ENCODE results near the gene DHX32. TPM values are rescaled to one million over a fixed set of nuclear protein-coding genes. Genes with fewer than 3 reads are reported as not detected.
A peak's percentile ranks its signal among the peaks of the same experiment; 100 is the strongest.

The DHX32 gene
- polyA plus RNA-seq, 4 donors: 24.0 to 40.6 (median 28.0) TPM

DNA sequence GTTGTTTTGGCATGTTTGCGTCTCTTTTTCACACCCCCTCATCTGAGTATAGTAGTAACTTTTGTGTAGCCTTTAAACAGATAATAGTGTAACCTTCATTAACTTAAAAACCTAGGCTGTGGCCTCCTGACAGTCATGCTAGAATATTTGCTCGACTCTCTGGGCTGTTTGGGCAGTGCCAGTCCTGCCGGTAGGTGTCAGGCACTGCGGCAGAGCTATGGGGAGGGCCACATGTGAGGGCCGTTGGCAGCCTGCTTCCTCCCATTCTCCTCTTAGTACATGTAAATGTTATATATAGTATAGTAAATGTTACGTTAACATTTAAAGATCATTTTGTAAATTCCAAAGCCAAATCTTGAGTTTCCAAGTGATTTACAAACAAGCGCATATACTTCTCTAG, 31.6 kb downstream of the DHX32 start:
- H3K27ac ChIP-seq (ENCODE audit: low read depth in 1 of 3, low read length in 2 of 3): no peak overlapping the region
- H3K4me3 ChIP-seq (ENCODE audit: low read depth in 1 of 3, low read length in 3 of 3): no peak overlapping the region
- peaks cover 7 to 34% (median 17%) of the 10 kb centered on the region in 3 donors for H3K36me3 ChIP-seq (ENCODE audit: control insufficient read depth in 3 of 3, insufficient read depth in 2 of 3, low read depth in 1 of 3, low read length in 3 of 3)
- H3K4me1 ChIP-seq (ENCODE audit: control insufficient read depth in 3 of 3, insufficient read depth in 2 of 3, low read depth in 1 of 3, low read length in 2 of 3): no peaks in the 10 kb centered on the region
- WGBS, 3 donors: 85 to 94% (median 89%) methylated on average over 7 of the region's 7 CpGs
- DNase-seq: no peak
- no peaks in the 10 kb centered on the region for H3K27me3 ChIP-seq (ENCODE audit: control insufficient read depth in 3 of 3, insufficient read depth in 3 of 3, low read length in 3 of 3)
- no peak for FAIRE-seq
- no peaks in the 10 kb centered on the region for H3K9me3 ChIP-seq (ENCODE audit: control insufficient read depth in 2 of 2, insufficient read depth in 1 of 2, low read depth in 1 of 2, low read length in 1 of 2)

DNA sequence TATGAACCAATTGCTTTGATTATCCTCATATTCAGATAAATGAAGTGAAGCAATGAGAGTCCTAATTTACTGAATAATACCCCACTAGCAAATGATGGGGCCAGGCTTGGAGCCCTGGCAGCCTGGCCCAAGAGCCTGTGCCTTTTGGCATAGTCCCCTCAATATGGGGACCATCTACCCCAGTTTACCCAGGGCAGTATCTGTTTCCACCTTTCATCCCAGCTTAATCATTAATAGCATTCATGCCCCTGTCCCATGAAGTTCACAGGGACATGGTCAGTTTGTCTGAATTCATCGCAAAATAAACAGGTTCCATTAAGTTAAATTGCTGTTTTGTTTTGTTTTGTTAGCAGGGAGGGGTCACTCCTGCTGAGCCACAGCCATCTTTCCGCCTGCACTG, 32.2 kb downstream of the DHX32 start:
- peaks cover 7 to 34% (median 17%) of the 10 kb centered on the region in 3 donors for H3K36me3 ChIP-seq (ENCODE audit: control insufficient read depth in 3 of 3, insufficient read depth in 2 of 3, low read depth in 1 of 3, low read length in 3 of 3)
- WGBS, 3 donors: 86 to 98% (median 95%) methylated on average over 2 of the region's 2 CpGs

DNA sequence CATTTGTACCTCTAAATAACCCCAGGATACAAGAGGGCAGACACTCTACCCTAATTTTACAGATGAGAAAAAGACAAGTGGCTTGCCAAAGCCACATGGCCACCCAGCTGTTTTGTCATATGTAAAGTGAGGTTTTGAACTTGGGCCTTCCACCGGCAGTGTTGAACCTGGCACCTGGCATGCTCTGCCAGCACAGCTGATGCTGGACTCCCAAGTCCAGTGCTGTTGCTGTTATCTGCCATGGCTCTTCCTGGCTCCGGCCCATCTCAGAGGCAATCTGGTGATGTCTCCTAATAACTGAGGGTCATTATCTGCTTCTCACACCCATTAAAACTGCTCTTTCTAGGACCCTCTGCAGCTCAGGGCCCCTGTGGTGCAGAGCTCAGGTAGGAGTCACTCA, 32.7 kb downstream of the DHX32 start:
- no peak for FAIRE-seq

More for the DNA sequence above, 32.2 kb downstream of the DHX32 start:
- Histone ChIP-seq H3K4me1 (ENCODE audit: control insufficient read depth in 3 of 3, insufficient read depth in 2 of 3, low read depth in 1 of 3, low read length in 2 of 3) (no peaks in the 10 kb centered on the region), H3K27me3 (ENCODE audit: control insufficient read depth in 3 of 3, insufficient read depth in 3 of 3, low read length in 3 of 3) (no peaks in the 10 kb centered on the region), H3K4me3 (ENCODE audit: low read depth in 1 of 3, low read length in 3 of 3) (no peak overlapping the region), H3K9me3 (ENCODE audit: control insufficient read depth in 2 of 2, insufficient read depth in 1 of 2, low read depth in 1 of 2, low read length in 1 of 2) (no peaks in the 10 kb centered on the region), H3K27ac (ENCODE audit: low read depth in 1 of 3, low read length in 2 of 3) (no peak overlapping the region)
- DNase-seq (no peak), FAIRE-seq (no peak)

DNA sequence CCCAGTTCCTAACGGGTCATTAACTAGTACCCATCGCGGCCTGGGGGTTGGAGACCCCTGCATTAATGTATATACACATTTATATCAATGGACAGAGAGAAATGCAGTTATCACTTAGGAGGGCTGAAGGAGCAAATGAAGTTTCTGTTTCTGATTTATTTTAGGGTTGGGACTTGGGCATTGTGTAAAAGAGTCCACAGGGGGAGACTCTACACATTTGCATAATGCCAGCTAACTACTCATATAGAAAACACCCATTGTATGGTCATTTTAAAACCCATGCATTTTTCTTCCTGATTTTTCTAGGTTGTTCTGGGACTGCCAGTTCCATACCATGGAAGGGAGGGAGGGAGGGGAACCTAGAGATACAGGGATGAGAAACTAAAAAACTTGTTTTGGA, 34.2 kb downstream of the DHX32 start:
- Histone ChIP-seq H3K36me3 (ENCODE audit: control insufficient read depth in 3 of 3, insufficient read depth in 2 of 3, low read depth in 1 of 3, low read length in 3 of 3) (peaks cover 7 to 35% (median 9%) of the 10 kb centered on the region in 3 donors), H3K27me3 (ENCODE audit: control insufficient read depth in 3 of 3, insufficient read depth in 3 of 3, low read length in 3 of 3) (no peaks in the 10 kb centered on the region), H3K9me3 (ENCODE audit: control insufficient read depth in 2 of 2, insufficient read depth in 1 of 2, low read depth in 1 of 2, low read length in 1 of 2) (no peaks in the 10 kb centered on the region), H3K4me1 (ENCODE audit: control insufficient read depth in 3 of 3, insufficient read depth in 2 of 3, low read depth in 1 of 3, low read length in 2 of 3) (no peaks in the 10 kb centered on the region), H3K27ac (ENCODE audit: low read depth in 1 of 3, low read length in 2 of 3) (no peak overlapping the region), H3K4me3 (ENCODE audit: low read depth in 1 of 3, low read length in 3 of 3) (no peak overlapping the region)
- DNase-seq (no peak), FAIRE-seq (no peak)
- 94 to 98% (median 97%) methylated on average over 3 of the region's 3 CpGs for WGBS, 3 donors

More for the DNA sequence above, 32.7 kb downstream of the DHX32 start:
- Histone ChIP-seq H3K27me3 (ENCODE audit: control insufficient read depth in 3 of 3, insufficient read depth in 3 of 3, low read length in 3 of 3) (no peaks in the 10 kb centered on the region), H3K4me1 (ENCODE audit: control insufficient read depth in 3 of 3, insufficient read depth in 2 of 3, low read depth in 1 of 3, low read length in 2 of 3) (no peaks in the 10 kb centered on the region), H3K36me3 (ENCODE audit: control insufficient read depth in 3 of 3, insufficient read depth in 2 of 3, low read depth in 1 of 3, low read length in 3 of 3) (peaks cover 7 to 37% (median 17%) of the 10 kb centered on the region in 3 donors), H3K9me3 (ENCODE audit: control insufficient read depth in 2 of 2, insufficient read depth in 1 of 2, low read depth in 1 of 2, low read length in 1 of 2) (no peaks in the 10 kb centered on the region), H3K4me3 (ENCODE audit: low read depth in 1 of 3, low read length in 3 of 3) (no peak overlapping the region), H3K27ac (ENCODE audit: low read depth in 1 of 3, low read length in 2 of 3) (no peak overlapping the region)
- DNase-seq: no peak
- 85 to 91% (median 87%) methylated on average over 2 of the region's 2 CpGs for WGBS, 3 donors

DNA sequence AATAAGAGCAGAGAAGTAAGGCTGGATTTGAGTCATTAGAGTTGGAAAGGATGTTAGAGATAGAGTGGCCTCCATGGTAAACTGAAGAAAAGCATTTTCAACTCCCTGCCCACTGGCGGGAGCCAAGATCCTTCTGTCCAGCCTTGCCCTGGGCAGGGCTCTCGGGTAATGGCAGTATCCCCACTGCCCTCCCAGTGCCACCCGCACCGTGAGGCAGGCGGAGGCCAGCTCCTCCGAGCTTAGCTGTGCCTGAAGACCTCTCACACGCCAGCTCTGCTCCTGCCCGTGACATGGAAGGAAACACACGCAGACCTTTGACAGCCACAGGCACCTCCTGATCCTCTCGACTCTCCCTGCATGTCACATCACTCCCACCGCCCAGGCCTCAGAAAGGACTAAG, 35.5 kb downstream of the DHX32 start:
- no peaks in the 10 kb centered on the region for H3K27me3 ChIP-seq (ENCODE audit: control insufficient read depth in 3 of 3, insufficient read depth in 3 of 3, low read length in 3 of 3)
- no peaks in the 10 kb centered on the region for H3K4me1 ChIP-seq (ENCODE audit: control insufficient read depth in 3 of 3, insufficient read depth in 2 of 3, low read depth in 1 of 3, low read length in 2 of 3)
- FAIRE-seq: no peak
- WGBS, 3 donors: 93 to 96% (median 96%) methylated on average over 11 of the region's 11 CpGs
- no peaks in the 10 kb centered on the region for H3K9me3 ChIP-seq (ENCODE audit: control insufficient read depth in 2 of 2, insufficient read depth in 1 of 2, low read depth in 1 of 2, low read length in 1 of 2)
- H3K4me3 ChIP-seq (ENCODE audit: low read depth in 1 of 3, low read length in 3 of 3): no peak overlapping the region
- H3K27ac ChIP-seq (ENCODE audit: low read depth in 1 of 3, low read length in 2 of 3): no peak overlapping the region
- no peak for DNase-seq
- H3K36me3 ChIP-seq (ENCODE audit: control insufficient read depth in 3 of 3, insufficient read depth in 2 of 3, low read depth in 1 of 3, low read length in 3 of 3): peaks cover 4 to 38% (median 7%) of the 10 kb centered on the region in 3 donors

DNA sequence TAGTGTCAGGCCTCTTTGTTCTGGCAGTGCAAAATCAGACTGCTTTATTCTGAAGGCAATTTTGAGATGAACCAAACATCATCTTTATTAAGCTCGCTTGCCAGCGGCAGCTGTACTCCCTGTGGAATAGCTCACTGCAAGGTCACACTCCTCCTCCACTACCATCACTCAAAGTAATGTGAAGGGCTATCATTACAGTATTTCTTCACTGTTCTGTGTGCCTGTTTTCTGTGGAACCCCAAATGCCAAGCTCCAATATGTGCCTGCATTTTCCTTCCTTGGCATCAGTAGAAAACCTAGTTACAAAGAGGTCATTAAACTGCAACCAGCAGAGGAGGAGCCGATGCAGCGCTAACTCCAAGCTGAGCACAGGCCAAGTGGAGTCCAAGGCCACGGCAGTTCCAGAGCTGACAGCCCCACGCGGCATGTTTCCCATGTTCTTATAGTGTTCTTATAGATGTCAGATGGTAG, 36.3 kb downstream of the DHX32 start:
- 75 to 86% (median 83%) methylated on average over 7 of the region's 7 CpGs for WGBS, 3 donors
- H3K4me1 ChIP-seq (ENCODE audit: control insufficient read depth in 3 of 3, insufficient read depth in 2 of 3, low read depth in 1 of 3, low read length in 2 of 3): no peaks in the 10 kb centered on the region
- H3K27ac ChIP-seq (ENCODE audit: low read depth in 1 of 3, low read length in 2 of 3): no peak overlapping the region
- H3K27me3 ChIP-seq (ENCODE audit: control insufficient read depth in 3 of 3, insufficient read depth in 3 of 3, low read length in 3 of 3): no peaks in the 10 kb centered on the region
- FAIRE-seq (no peak), DNase-seq (no peak)
- peaks cover 4 to 43% (median 10%) of the 10 kb centered on the region in 3 donors for H3K36me3 ChIP-seq (ENCODE audit: control insufficient read depth in 3 of 3, insufficient read depth in 2 of 3, low read depth in 1 of 3, low read length in 3 of 3)
- no peak overlapping the region for H3K4me3 ChIP-seq (ENCODE audit: low read depth in 1 of 3, low read length in 3 of 3)
- H3K9me3 ChIP-seq (ENCODE audit: control insufficient read depth in 2 of 2, insufficient read depth in 1 of 2, low read depth in 1 of 2, low read length in 1 of 2): no peaks in the 10 kb centered on the region

DNA sequence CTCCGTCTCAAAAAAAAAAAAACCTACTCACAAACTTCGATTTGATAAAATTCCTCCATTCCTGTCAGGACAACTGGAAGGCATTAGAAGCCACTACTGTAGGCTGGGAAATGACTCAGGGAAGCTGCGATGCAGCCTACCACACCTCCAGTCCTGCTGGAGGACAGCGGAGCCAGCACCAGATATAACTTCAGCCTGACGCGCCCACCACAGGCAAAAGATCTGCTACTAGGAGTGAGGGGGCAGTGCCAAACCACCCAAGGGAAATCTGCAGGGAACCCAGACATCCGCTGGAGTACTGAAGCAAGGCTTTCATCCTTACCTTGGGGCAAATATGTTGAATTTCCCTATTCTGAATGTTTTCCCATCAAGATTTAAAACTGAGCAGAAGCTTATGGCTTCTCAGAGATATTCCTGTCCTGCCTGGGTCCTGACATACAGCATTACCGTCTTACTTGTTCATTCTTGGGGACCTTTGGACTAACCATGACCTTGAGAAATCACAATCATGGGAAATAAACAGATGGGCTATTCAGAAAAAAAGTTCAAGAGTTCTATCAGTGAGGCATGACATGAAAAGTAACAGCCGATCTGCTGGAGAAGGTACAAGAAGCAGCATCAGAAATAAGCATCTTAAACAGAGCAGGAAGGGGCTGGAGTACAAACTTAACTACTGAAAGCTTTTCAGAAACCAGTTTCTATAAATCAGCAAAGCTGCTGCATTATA, 37.3 kb downstream of the DHX32 start:
- Histone ChIP-seq H3K27me3 (ENCODE audit: control insufficient read depth in 3 of 3, insufficient read depth in 3 of 3, low read length in 3 of 3) (no peaks in the 10 kb centered on the region), H3K4me1 (ENCODE audit: control insufficient read depth in 3 of 3, insufficient read depth in 2 of 3, low read depth in 1 of 3, low read length in 2 of 3) (no peaks in the 10 kb centered on the region), H3K9me3 (ENCODE audit: control insufficient read depth in 2 of 2, insufficient read depth in 1 of 2, low read depth in 1 of 2, low read length in 1 of 2) (no peaks in the 10 kb centered on the region), H3K27ac (ENCODE audit: low read depth in 1 of 3, low read length in 2 of 3) (no peak overlapping the region), H3K36me3 (ENCODE audit: control insufficient read depth in 3 of 3, insufficient read depth in 2 of 3, low read depth in 1 of 3, low read length in 3 of 3) (peaks cover 7 to 43% (median 10%) of the 10 kb centered on the region in 3 donors), H3K4me3 (ENCODE audit: low read depth in 1 of 3, low read length in 3 of 3) (no peak overlapping the region)
- WGBS, 3 donors: 80 to 86% (median 85%) methylated on average over 9 of the region's 9 CpGs
- FAIRE-seq (no peak), DNase-seq (peak in 1 of 2 donors; percentile 10)

DNA sequence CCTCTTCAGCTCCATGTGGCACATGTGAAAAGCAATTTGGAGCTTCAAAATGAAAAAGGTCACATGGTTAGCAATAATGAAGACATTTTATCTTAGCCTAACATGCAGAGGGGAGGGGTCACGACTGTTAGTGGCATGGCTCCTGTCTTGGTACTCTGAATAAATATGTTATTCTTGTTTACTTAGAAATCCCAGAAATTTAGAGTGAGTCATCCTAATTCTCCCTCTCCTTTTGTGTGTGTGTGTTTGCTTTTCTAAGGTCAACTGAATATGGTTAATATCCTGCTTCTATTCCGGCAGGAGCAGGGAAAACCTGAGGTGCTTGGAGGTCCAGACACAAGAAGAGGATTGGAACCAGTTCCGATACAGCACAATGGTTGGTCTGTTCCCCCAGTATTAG, 40.1 kb downstream of the DHX32 start:
- no peak for DNase-seq
- peaks cover 14 to 43% (median 15%) of the 10 kb centered on the region in 3 donors for H3K36me3 ChIP-seq (ENCODE audit: control insufficient read depth in 3 of 3, insufficient read depth in 2 of 3, low read depth in 1 of 3, low read length in 3 of 3)
- no peaks in the 10 kb centered on the region for H3K27me3 ChIP-seq (ENCODE audit: control insufficient read depth in 3 of 3, insufficient read depth in 3 of 3, low read length in 3 of 3)
- no peak overlapping the region for H3K4me3 ChIP-seq (ENCODE audit: low read depth in 1 of 3, low read length in 3 of 3)
- no peaks in the 10 kb centered on the region for H3K4me1 ChIP-seq (ENCODE audit: control insufficient read depth in 3 of 3, insufficient read depth in 2 of 3, low read depth in 1 of 3, low read length in 2 of 3)
- H3K27ac ChIP-seq (ENCODE audit: low read depth in 1 of 3, low read length in 2 of 3): no peak overlapping the region
- WGBS, 3 donors: 85 to 95% (median 92%) methylated on average over 3 of the region's 3 CpGs
- H3K9me3 ChIP-seq (ENCODE audit: control insufficient read depth in 2 of 2, insufficient read depth in 1 of 2, low read depth in 1 of 2, low read length in 1 of 2): no peaks in the 10 kb centered on the region
- no peak for FAIRE-seq
